ENCODE data around the gene CNTN4.

DNA sequence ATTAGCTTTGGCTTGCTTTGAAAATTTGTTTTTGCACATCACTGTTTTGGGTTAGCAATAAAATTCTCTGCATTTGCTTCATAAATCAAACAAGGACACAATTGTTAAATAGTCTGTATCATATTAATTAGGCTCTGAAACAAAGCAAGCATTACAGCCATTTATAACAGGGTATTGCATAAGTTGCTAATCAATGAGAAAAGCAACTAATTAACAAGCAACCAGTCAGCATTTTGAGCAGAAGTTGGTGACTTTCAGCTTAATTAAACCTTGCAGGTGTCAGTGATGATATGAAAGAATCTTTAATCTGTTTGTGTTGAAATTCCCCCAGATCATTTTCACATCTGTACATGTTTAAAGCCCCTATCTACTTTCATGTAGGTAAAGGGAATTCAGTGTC, 516.4 kb downstream of the CNTN4 start:
- no peak for TF ChIP-seq CTCF (IDR thresholded peaks at IDR 0.05; ENCODE audit: borderline replicate concordance, extremely low read depth, low read length, poor library complexity, severe bottlenecking)
- TF ChIP-seq EZH2 (IDR thresholded peaks at IDR 0.05; ENCODE audit: borderline replicate concordance, low read depth, low read length, severe bottlenecking), result no peak

All from DND-41 (cell line).